Measurements from ENCODE around the gene MSMB. TPM values are rescaled to one million over a fixed set of nuclear protein-coding genes. Genes with fewer than 3 reads are reported as not detected.
"Not testable (repeated sequence)": the region's sequence is repeated elsewhere in the genome, so short reads cannot be mapped to it uniquely, and the experiment has no call there.

MSMB gene
- polyA plus RNA-seq, 1 experiment = not detected

GRCh38 chr10:46091828-46092523 is 45.9 kb upstream of the MSMB start:
- Histone ChIP-seq H3K36me3 (ENCODE audit: control insufficient read depth, insufficient read depth, low read length) (no peaks in the 10 kb centered on the region), H3K27me3 (ENCODE audit: control insufficient read depth, insufficient read depth, low read length) (no peaks in the 10 kb centered on the region), H3K4me3 (ENCODE audit: low read depth, low read length) (no peak overlapping the region)
- TF ChIP-seq CTCF (IDR thresholded peaks at IDR 0.05; ENCODE audit: insufficient read depth, low read depth, low read length) = no peak
- CTCF ChIA-PET = no interaction called here
- no peak for DNase-seq (ENCODE audit: low read depth)
- POLR2A ChIA-PET = no interaction called here

- ChIA-PET CTCF (no interaction called here), POLR2A (no interaction called here)
- TF ChIP-seq CTCF (IDR thresholded peaks at IDR 0.05; ENCODE audit: insufficient read depth, low read depth, low read length) = no peak
Observed at GRCh38 chr10:46091080-46091827, 45.2 kb upstream of the MSMB start.

DNA sequence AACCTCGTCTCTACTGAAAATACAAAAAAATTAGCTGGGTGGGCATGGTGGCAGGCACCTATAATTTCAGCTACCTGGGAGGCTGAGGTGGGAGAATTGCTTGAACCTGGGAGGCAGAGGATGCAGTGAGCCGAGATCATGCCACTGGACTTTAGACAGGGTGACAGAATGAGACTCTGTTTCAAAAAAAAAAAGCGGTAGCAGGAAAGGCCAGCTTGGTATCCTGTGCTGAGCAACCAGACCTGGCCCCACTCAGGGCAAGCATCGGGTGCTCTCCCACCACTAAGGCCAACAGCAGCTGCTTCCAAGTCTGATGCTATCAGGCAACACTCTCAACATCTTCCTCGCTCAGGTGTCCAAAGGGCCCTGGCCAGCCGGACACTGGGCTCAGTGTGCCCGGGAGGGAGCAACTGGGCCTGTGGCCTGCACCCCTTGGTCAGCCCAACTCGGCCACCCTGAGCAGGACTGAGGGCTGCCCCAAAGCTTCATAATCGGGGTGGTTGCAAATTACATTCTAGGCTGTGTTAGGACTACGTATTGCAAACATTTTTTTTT is 44.3 kb upstream of the MSMB start:
- no peak for TF ChIP-seq CTCF (IDR thresholded peaks at IDR 0.05; ENCODE audit: insufficient read depth, low read depth, low read length)
- ChIA-PET CTCF (no interaction called here), POLR2A (no interaction called here)
- Histone ChIP-seq H3K27me3 (ENCODE audit: control insufficient read depth, insufficient read depth, low read length) (no peaks in the 10 kb centered on the region), H3K36me3 (ENCODE audit: control insufficient read depth, insufficient read depth, low read length) (no peaks in the 10 kb centered on the region), H3K4me3 (ENCODE audit: low read depth, low read length) (no peak overlapping the region)
- DNase-seq (ENCODE audit: low read depth) = no peak

More at GRCh38 chr10:46091080-46091827, 45.2 kb upstream of the MSMB start:
- no peak for DNase-seq (ENCODE audit: low read depth)
- H3K27me3 ChIP-seq (ENCODE audit: control insufficient read depth, insufficient read depth, low read length) = no peaks in the 10 kb centered on the region
- H3K36me3 ChIP-seq (ENCODE audit: control insufficient read depth, insufficient read depth, low read length) = no peaks in the 10 kb centered on the region
- H3K4me3 ChIP-seq (ENCODE audit: low read depth, low read length) = no peak overlapping the region

DNA sequence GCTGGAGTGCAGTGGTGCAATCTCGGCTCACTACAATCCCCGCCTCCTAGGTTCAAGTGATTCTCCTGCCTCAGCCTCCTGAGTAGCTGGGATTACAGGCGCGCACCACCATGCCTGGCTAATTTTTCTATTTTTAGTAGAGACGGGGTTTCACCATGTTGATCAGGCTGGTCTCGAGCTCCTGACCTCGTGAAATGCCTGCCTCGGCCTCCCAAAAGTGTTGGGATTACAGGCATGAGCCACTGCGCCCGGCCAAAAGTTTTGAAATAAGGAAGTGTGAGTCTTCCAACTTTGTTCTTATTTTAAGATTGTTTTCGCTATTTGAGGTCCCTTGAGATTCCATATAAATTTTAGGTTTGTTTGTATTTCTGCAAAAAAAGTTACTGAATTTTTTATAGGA is 41.3 kb upstream of the MSMB start:
- H3K4me3 ChIP-seq (ENCODE audit: low read depth, low read length); DNase-seq (ENCODE audit: low read depth); CTCF ChIA-PET; H3K27me3 ChIP-seq (ENCODE audit: control insufficient read depth, insufficient read depth, low read length); H3K36me3 ChIP-seq (ENCODE audit: control insufficient read depth, insufficient read depth, low read length); POLR2A ChIA-PET: not testable (repeated sequence)

- TF ChIP-seq CTCF (IDR thresholded peaks at IDR 0.05; ENCODE audit: insufficient read depth, low read depth, low read length) = no peak
- DNase-seq (ENCODE audit: low read depth) = no peak
Observed at GRCh38 chr10:46084321-46085165, 38.5 kb upstream of the MSMB start.

More at GRCh38 chr10:46084321-46085165, 38.5 kb upstream of the MSMB start:
- H3K27me3 ChIP-seq (ENCODE audit: control insufficient read depth, insufficient read depth, low read length) = no peaks in the 10 kb centered on the region
- POLR2A ChIA-PET = no interaction called here
- H3K36me3 ChIP-seq (ENCODE audit: control insufficient read depth, insufficient read depth, low read length) = no peaks in the 10 kb centered on the region
- H3K4me3 ChIP-seq (ENCODE audit: low read depth, low read length) = no peak overlapping the region
- CTCF ChIA-PET = interaction anchor here (1.0 kb wide), 1 partner anchor 11 kb away, joined by 4 read pairs; no protein-coding TSS in a partner anchor

Data from BJ (cell line).